HL-60 (cell line): ENCODE measurements around the gene GAK.

ENCODE experiments used
- DNase-seq, 2 experiments: peaks; one replicate each; pipeline ENCODE4 v3.0.0-alpha.2; 2010 to 2020; ENCODE audit warnings: low read depth in 1 of 2, low spot score in 1 of 2
- H3K27ac ChIP-seq: fragments of 250-450 bp; sonication (Bioruptor Pico); replicated peaks from 2 replicates; pipeline ENCODE4 v1.5.1; 2020; ENCODE audit warnings: mild to moderate bottlenecking, moderate library complexity
- H3K27me3 ChIP-seq: fragments of 250-450 bp; sonication (Bioruptor Pico); 2 replicates; pipeline ENCODE4 v1.5.1; 2021; ENCODE audit warnings: mild to moderate bottlenecking, moderate library complexity; ENCODE audit not compliant: insufficient read depth, poor library complexity, severe bottlenecking
- H3K4me3 ChIP-seq: replicated peaks from 2 replicates; pipeline ENCODE4 v1.5.1; 2011; ENCODE audit warnings: mild to moderate bottlenecking, control low read depth, low read length; ENCODE audit not compliant: insufficient read depth
- GABPA ChIP-seq: IDR thresholded peaks from 2 replicates; pipeline ENCODE4 v1.6.1; 2012; ENCODE audit warnings: low read depth
- POLR2AphosphoS5 ChIP-seq: IDR thresholded peaks from 2 replicates; pipeline ENCODE4 v1.6.1; 2012; ENCODE audit warnings: low read depth
- SPI1 ChIP-seq: IDR thresholded peaks from 2 replicates; pipeline ENCODE4 v1.6.1; 2012; ENCODE audit warnings: low read depth, mild to moderate bottlenecking, borderline replicate concordance
- TF ChIP-seq, protein P1 (sequence below): IDR thresholded peaks from one replicate; pipeline ENCODE4 v1.5.1; 2011; ENCODE audit warnings: low read length, control low read depth, inconsistent platforms; ENCODE audit not compliant: insufficient read depth
- TF ChIP-seq, protein P2 (sequence below): IDR thresholded peaks from 2 replicates; pipeline ENCODE4 v1.6.1; 2012; ENCODE audit warnings: low read depth; ENCODE audit not compliant: insufficient replicate concordance

Gene GAK

DNA sequence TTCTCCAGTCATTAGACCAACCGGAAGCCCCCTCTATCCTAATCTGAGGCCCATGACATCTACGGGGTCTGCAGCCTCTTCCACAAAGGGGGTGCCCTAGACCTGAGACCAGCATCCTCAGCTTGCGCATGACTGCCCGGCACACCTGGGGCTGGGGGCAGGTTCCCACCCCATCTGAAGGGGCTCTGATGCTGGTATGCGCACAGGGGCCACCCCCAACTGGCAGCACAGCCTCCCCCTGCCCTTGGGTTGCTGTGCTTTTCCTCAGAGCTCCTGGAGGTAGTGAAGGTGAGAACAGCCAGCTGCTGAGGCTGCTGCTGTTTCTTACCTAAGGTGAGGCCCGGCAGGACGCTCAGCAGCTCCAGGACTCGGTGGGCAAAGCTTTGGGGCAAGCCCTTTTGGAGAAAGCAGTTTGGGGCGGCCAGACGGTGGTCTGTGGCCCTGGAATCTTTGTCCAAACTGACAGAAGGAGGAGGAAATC, 87.3 kb downstream of the GAK start:
- Histone ChIP-seq H3K27ac (no peak overlapping the region), H3K4me3 (no peak overlapping the region), H3K27me3 (no peaks in the 10 kb centered on the region)
- TF ChIP-seq, protein P1, sequence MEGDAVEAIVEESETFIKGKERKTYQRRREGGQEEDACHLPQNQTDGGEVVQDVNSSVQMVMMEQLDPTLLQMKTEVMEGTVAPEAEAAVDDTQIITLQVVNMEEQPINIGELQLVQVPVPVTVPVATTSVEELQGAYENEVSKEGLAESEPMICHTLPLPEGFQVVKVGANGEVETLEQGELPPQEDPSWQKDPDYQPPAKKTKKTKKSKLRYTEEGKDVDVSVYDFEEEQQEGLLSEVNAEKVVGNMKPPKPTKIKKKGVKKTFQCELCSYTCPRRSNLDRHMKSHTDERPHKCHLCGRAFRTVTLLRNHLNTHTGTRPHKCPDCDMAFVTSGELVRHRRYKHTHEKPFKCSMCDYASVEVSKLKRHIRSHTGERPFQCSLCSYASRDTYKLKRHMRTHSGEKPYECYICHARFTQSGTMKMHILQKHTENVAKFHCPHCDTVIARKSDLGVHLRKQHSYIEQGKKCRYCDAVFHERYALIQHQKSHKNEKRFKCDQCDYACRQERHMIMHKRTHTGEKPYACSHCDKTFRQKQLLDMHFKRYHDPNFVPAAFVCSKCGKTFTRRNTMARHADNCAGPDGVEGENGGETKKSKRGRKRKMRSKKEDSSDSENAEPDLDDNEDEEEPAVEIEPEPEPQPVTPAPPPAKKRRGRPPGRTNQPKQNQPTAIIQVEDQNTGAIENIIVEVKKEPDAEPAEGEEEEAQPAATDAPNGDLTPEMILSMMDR, result no peak
- TF ChIP-seq SPI1, result no peak
- TF ChIP-seq, protein P2, sequence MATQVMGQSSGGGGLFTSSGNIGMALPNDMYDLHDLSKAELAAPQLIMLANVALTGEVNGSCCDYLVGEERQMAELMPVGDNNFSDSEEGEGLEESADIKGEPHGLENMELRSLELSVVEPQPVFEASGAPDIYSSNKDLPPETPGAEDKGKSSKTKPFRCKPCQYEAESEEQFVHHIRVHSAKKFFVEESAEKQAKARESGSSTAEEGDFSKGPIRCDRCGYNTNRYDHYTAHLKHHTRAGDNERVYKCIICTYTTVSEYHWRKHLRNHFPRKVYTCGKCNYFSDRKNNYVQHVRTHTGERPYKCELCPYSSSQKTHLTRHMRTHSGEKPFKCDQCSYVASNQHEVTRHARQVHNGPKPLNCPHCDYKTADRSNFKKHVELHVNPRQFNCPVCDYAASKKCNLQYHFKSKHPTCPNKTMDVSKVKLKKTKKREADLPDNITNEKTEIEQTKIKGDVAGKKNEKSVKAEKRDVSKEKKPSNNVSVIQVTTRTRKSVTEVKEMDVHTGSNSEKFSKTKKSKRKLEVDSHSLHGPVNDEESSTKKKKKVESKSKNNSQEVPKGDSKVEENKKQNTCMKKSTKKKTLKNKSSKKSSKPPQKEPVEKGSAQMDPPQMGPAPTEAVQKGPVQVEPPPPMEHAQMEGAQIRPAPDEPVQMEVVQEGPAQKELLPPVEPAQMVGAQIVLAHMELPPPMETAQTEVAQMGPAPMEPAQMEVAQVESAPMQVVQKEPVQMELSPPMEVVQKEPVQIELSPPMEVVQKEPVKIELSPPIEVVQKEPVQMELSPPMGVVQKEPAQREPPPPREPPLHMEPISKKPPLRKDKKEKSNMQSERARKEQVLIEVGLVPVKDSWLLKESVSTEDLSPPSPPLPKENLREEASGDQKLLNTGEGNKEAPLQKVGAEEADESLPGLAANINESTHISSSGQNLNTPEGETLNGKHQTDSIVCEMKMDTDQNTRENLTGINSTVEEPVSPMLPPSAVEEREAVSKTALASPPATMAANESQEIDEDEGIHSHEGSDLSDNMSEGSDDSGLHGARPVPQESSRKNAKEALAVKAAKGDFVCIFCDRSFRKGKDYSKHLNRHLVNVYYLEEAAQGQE, result no peak
- no peak for TF ChIP-seq GABPA
- no peak for TF ChIP-seq POLR2AphosphoS5
- no peak for DNase-seq

DNA sequence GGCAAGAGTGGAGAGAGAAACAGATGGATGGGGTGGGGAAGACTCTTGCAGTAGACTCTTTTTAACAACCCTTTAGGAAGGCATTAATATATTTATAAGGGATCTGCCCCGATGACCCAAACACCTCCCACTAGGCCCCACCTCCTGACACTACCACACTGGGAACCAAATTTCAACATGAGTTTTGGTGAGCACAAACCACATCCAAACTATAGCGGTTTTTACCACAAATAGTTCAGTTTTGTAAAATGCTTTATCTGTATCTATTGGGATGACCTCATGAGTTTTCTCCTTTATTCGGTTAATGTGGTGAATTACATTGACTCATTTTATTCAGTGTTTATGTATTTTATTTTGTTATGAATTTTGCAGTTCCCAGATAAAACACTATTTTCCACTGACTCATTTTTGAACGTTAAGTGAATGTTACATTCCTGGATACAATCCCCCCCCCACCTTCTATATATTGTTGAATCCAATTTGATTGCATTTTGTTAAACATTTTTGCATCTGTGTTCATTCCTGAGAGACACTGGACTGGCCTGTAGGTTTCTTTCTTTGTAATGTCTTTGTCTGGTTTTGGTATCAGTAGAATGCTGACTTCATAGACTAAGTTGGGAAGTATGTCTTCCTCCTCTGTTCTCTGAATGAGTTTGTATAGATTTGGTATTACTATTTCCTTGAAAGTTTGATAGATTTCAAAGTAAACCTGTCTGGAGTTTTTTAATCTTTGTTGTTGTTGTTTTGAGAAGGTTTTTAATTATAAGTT, 92.3 kb downstream of the GAK start:
- DNase-seq, result no peak
- Histone ChIP-seq H3K4me3 (no peak overlapping the region), H3K27ac (no peak overlapping the region), H3K27me3 (no peaks in the 10 kb centered on the region)
- no peak for TF ChIP-seq SPI1

DNA sequence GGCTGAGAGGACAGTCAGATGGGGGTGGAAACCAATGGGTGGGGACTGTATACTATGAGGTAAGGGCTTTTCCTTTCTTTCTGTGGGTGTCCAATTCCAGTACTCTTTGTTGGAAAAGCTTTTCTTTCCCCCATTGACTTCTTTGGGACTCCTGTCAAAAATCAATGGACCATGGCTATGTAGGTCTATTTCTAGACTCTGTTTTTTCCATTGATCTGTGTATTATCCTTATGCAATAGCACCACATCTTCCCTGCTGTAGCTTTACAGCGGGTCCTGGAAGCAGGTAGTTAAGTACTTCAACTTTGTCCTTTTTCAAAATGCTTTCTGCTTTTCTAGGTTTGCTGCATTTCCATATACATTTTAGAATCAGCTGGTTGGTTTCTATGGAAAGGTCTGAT, 94.3 kb downstream of the GAK start:
- Histone ChIP-seq H3K27ac (no peak overlapping the region), H3K4me3 (no peak overlapping the region), H3K27me3 (no peaks in the 10 kb centered on the region)
- DNase-seq, result no peak
- TF ChIP-seq GABPA (no peak), SPI1 (no peak), POLR2AphosphoS5 (no peak)
- TF ChIP-seq, protein P2, result no peak
- TF ChIP-seq, protein P1, result no peak

DNA sequence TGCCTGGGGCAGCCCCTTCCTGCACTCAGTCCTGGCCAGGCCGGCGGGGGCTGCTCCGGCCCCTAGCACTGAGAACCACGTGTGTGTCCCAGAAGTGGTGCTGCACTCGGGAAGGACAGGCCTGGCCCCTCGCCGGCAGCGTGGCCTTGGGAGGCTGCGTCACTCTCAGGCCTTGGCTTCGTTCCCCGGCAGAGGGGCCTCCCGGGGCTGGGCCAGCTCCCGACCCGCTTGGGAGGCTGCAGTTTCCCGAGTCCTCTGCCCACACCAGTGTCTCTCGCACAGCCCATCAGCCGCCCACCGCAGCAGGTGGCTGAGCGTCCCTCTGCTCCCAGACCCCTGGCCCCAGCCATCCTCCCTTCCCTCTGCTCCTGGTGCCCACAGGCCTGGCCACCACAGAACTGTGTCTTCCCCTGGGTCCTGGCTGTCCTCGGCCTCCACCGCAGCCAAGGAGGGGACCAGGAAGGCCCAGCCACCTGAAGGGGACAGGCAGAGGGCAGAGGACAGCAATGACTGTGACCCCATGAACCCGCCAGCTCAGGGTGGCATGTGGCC, 95.3 kb downstream of the GAK start:
- H3K27me3 ChIP-seq, result no peaks in the 10 kb centered on the region
- TF ChIP-seq, protein P1, result no peak
- TF ChIP-seq, protein P2, result no peak
- no peak for TF ChIP-seq SPI1
- no peak for TF ChIP-seq GABPA
- no peak for TF ChIP-seq POLR2AphosphoS5
- DNase-seq, result no peak

More for the DNA sequence above, 95.3 kb downstream of the GAK start:
- Histone ChIP-seq H3K27ac (no peak overlapping the region), H3K4me3 (no peak overlapping the region)
